Keratinocyte (primary cell): ENCODE results near the gene CHST8.

Experiments
- CTCF ChIP-seq, 3 experiments: IDR thresholded peaks in 1 of 3; conservative IDR thresholded peaks in 1 of 3; optimal IDR thresholded peaks in 1 of 3; 2 replicates in 2 of 3; 3 replicates in 1 of 3; pipeline versions ENCODE3 to v1.5.1; 2011; ENCODE audit warnings: low read length in 3 of 3, mild to moderate bottlenecking in 3 of 3, moderate library complexity in 2 of 3, control low read depth in 1 of 3, inconsistent platforms in 1 of 3; ENCODE audit not compliant: insufficient read depth in 2 of 3; ENCODE audit errors: extremely low read depth in 1 of 3
- EZH2 ChIP-seq: IDR thresholded peaks from one replicate; pipeline ENCODE4 v1.6.1; 2012; ENCODE audit warnings: inconsistent platforms, mild to moderate bottlenecking, low read length, moderate library complexity

- TF ChIP-seq CTCF (optimal IDR thresholded peaks at IDR 0.05 in 1 of 3, IDR thresholded peaks at IDR 0.05 in 1 of 3, conservative IDR thresholded peaks at IDR 0.05 in 1 of 3; ENCODE audit: extremely low read depth in 1 of 3, insufficient read depth in 2 of 3, low read length in 3 of 3) (no peak), EZH2 (no peak)
These were observed 33.2 kb downstream of the CHST8 start for GRCh38 chr19:33654840-33655508.
